ENCODE data around the gene LUC7L2.

- TF ChIP-seq CTCF (IDR thresholded peaks at IDR 0.05) (no peak), POLR2A (IDR thresholded peaks at IDR 0.05) (no peak)
Observed at GRCh38 chr7:139439375-139439774, 79.7 kb downstream of the LUC7L2 start.
